Endothelial cell of umbilical vein (primary cell): ENCODE measurements around the gene FERMT2.

Experiments
- EZH2 ChIP-seq: IDR thresholded peaks from 2 replicates; pipeline ENCODE4 v1.6.1; 2012; ENCODE audit warnings: borderline replicate concordance, low read depth, mild to moderate bottlenecking, moderate library complexity, low read length, inconsistent platforms; ENCODE audit not compliant: severe bottlenecking
- FOS ChIP-seq: IDR thresholded peaks from 2 replicates; pipeline ENCODE4 v1.6.1; 2011; ENCODE audit warnings: mild to moderate bottlenecking, low read length, moderate library complexity, borderline replicate concordance; ENCODE audit not compliant: insufficient read depth
- GATA2 ChIP-seq: IDR thresholded peaks from 2 replicates; pipeline ENCODE4 v1.7.0; 2011; ENCODE audit warnings: low read depth, mild to moderate bottlenecking, moderate library complexity, mixed read lengths, low read length; ENCODE audit not compliant: insufficient read length, insufficient read depth
- JUN ChIP-seq: IDR thresholded peaks from 2 replicates; pipeline ENCODE4 v1.6.1; 2011; ENCODE audit warnings: borderline replicate concordance, low read depth; ENCODE audit not compliant: insufficient read length, insufficient read depth
- MAX ChIP-seq: IDR thresholded peaks from 2 replicates; pipeline ENCODE4 v1.6.1; 2011; ENCODE audit not compliant: insufficient read depth, insufficient read length
- MYC ChIP-seq: IDR thresholded peaks from one replicate; pipeline ENCODE4 v1.6.1; 2011; ENCODE audit warnings: mild to moderate bottlenecking, low read depth, low read length
- POLR2A ChIP-seq: IDR thresholded peaks from 2 replicates; pipeline ENCODE4 v1.6.1; 2012; ENCODE audit warnings: low read depth, mild to moderate bottlenecking, control low read depth, low read length
- POLR2AphosphoS5 ChIP-seq: IDR thresholded peaks from 2 replicates; pipeline ENCODE4 v1.6.1; 2012; ENCODE audit warnings: low read depth, mild to moderate bottlenecking, control low read depth, low read length, moderate library complexity; ENCODE audit not compliant: insufficient read depth
- TF ChIP-seq, protein P1 (sequence below), 2 donors: IDR thresholded peaks; 1 replicate in 1 of 2; 2 replicates in 1 of 2; pipeline ENCODE4 v1.5.1; 2011; ENCODE audit warnings: low read length in 2 of 2, mild to moderate bottlenecking in 2 of 2, moderate library complexity in 2 of 2, control low read depth in 1 of 2, inconsistent platforms in 1 of 2, low read depth in 1 of 2; ENCODE audit not compliant: insufficient read depth in 1 of 2; ENCODE audit errors: extremely low read depth in 1 of 2

GRCh38 chr14:52871606-52872005 is 79.2 kb downstream of the FERMT2 start:
- TF ChIP-seq POLR2A (no peak), FOS (no peak), POLR2AphosphoS5 (no peak), MYC (no peak), MAX (no peak), EZH2 (no peak), GATA2 (no peak), JUN (no peak)
- TF ChIP-seq, protein P1, sequence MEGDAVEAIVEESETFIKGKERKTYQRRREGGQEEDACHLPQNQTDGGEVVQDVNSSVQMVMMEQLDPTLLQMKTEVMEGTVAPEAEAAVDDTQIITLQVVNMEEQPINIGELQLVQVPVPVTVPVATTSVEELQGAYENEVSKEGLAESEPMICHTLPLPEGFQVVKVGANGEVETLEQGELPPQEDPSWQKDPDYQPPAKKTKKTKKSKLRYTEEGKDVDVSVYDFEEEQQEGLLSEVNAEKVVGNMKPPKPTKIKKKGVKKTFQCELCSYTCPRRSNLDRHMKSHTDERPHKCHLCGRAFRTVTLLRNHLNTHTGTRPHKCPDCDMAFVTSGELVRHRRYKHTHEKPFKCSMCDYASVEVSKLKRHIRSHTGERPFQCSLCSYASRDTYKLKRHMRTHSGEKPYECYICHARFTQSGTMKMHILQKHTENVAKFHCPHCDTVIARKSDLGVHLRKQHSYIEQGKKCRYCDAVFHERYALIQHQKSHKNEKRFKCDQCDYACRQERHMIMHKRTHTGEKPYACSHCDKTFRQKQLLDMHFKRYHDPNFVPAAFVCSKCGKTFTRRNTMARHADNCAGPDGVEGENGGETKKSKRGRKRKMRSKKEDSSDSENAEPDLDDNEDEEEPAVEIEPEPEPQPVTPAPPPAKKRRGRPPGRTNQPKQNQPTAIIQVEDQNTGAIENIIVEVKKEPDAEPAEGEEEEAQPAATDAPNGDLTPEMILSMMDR (IDR thresholded peaks at IDR 0.05; ENCODE audit: extremely low read depth in 1 of 2, insufficient read depth in 1 of 2, low read depth in 1 of 2, low read length in 2 of 2): no peak
